NCI-H510A (cell line): ENCODE measurements around the gene C1QTNF8.

Source experiments
- DNase-seq: peaks from one replicate; lab custom pipeline; 2025; lab: John Stamatoyannopoulos, UW

C1QTNF8 gene

DNA sequence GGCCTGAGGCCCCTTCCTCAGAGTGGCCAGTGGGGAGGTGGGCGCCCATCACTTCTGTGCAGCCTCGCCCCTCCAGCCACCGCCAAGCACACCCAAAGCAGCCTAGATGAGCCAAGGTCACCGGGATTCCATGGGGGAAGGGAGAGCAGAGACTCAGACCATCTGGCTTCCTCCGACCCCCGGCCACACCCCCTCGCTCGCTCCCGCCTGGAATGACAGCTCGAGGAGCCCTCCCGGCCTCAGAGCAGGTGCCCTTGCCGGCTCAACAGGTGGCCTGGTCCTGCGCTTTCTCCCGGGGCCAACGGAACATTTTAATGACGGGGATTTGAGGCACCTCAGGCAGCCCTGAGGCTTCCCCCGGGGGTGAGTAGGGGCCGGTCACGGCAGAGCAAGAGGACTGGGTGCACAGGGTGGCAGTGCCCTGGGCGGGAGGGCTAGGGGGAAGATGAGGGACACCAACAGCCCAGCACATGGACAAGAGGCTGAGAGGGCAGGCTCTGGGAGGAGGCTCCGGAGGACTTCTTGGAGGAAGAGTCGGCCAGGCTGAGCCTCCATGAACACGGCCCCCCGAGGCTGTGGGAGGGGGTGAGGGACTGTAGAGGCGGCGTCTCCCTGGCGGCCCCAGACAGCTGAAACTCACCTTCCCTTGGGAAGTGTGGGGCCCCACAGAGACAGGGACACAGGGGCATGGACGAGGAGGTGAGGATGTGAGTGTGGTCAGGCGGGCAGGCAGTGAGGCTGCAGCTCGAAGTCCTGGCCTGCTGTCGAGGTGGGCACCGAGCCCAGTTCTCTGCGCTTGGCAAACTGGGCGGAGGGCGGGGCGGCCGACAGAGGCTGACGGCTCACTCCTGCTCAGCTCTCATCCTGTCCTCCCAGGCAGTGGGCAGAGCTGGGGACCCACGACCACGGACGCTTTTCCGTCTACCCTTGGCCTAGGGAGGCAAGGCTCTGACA is 12.5 kb upstream of the C1QTNF8 start:
- DNase-seq, result no peak

GRCh38 chr16:1107731-1108130 is 11.7 kb upstream of the C1QTNF8 start:
- no peak for DNase-seq

- DNase-seq, result no peak
Measured at GRCh38 chr16:1107141-1107540, 11.1 kb upstream of the C1QTNF8 start.

- no peak for DNase-seq
Measured at GRCh38 chr16:1106659-1107058, 10.6 kb upstream of the C1QTNF8 start.

DNA sequence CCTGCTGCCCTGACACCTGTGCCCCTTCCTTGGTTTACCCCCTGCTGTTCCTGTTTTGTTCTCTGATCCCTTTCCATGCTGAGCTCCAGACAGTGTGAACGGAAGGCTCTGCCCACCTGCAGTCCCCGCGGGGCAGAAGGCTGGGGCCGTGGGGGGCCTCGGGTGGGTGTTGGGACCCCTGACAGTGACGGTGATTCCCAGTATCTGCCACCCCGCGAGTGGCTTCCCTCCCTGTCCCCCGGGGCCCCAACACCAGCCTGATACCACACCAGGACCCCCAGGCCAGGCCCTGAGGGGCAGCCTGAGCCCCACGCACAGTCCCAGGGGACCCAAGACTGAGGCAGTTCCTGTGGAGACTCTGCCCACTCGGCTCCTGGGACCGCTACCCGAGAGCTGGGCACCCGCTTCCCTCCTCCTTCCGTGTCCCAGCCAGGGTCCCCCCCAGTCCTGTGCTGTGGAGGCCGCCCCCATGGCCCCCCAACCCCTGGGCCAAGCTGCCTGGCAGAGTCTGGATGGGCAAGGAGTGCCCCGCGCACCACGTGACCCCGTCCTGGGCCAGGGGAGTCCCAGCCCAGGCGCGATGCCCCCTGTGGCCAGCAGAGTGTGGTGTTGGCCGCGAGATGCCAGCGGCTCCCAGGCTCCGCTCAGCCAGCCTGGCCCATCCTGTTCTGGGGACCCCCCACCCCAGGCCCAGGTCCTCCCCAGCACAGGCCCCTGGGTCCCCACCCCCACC is 10.0 kb upstream of the C1QTNF8 start:
- DNase-seq, result peak; percentile 15

GRCh38 chr16:1103636-1103980 is 7.6 kb upstream of the C1QTNF8 start:
- no peak for DNase-seq

GRCh38 chr16:1102921-1103635 is 7.0 kb upstream of the C1QTNF8 start:
- no peak for DNase-seq

GRCh38 chr16:1102333-1102700 is 6.3 kb upstream of the C1QTNF8 start:
- DNase-seq, result no peak

- DNase-seq, result no peak
Measured at GRCh38 chr16:1101573-1102332, 5.7 kb upstream of the C1QTNF8 start.

- DNase-seq, result no peak
Measured at GRCh38 chr16:1101133-1101532, 5.1 kb upstream of the C1QTNF8 start.

DNA sequence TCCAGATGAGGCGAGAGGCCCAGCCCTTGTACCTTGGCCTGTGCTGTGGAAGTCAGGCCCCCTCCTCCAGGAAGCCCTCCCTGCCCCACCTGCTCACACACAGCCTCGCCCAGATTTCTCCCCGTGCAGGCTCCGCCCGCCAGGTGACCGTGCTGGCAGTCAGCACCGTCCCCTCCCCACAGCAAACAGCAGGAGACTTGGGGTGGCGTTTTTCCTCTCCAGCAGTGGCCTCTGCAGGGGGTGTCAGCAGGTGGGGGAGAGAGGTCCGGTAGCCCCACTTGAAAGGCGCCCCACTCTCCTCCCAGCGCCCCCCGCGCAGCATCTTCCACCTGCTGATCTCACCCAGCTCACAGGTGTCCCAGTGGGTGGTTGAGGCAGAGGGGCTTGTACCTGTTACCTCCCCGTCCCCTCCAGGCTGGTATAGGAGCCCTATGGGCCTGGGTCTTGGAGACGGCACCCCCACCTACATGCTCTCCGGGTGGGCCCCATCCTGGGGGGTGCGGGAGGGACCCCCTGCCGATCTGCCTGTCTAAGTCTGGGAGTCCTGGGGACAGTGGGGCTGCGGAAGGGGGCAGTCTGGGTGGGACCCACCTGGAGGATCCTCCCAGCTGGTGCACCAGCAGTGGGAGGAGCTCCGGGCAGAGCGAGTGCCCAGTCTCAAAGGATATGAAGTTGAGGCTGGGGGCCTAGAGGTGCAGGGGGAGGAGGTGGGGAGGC is 4.2 kb upstream of the C1QTNF8 start:
- no peak for DNase-seq

DNA sequence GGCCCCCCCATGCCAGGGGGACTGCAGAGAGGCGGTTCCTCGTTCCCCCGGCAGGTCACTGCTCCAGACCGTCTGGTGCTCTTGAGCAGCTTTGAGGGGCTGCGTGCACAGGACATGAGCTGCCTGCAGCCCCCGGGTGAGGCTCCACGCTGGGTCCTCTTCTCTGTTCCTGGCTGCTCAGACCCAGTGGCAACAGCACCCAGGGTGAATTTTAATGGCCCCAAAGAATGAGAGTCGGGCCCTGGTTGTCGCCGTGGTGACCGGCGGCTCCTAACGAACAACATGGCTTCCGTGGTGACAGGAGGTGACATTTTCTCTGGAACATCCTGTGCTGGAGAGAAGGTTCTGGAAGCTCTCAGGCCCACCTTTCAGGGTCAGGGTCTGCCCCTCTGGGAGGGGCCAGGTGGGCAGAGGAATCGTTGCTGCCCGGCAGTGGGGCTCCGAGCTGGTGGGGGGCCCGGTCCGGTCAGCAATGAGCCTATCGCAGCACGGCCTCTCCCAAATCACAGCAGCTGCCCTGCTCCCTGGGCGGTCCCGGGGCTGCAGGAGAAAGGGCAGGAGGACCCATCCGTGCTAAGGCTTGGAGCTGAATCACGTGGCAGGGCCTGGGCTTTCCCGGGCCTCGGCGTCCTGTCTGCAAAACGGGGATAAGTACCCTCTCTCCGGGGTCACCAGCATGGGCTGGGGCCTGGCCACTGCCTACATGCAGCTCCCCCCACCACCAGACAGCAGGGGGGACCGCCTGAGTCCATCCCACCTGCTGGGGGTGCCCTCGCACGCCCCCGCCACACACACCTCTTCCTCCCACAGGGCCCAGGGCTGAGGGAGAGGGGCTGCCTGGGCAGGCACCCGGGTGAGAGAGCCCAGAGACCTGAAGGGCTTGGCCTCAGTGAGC is 3.4 kb upstream of the C1QTNF8 start:
- DNase-seq, result no peak

DNA sequence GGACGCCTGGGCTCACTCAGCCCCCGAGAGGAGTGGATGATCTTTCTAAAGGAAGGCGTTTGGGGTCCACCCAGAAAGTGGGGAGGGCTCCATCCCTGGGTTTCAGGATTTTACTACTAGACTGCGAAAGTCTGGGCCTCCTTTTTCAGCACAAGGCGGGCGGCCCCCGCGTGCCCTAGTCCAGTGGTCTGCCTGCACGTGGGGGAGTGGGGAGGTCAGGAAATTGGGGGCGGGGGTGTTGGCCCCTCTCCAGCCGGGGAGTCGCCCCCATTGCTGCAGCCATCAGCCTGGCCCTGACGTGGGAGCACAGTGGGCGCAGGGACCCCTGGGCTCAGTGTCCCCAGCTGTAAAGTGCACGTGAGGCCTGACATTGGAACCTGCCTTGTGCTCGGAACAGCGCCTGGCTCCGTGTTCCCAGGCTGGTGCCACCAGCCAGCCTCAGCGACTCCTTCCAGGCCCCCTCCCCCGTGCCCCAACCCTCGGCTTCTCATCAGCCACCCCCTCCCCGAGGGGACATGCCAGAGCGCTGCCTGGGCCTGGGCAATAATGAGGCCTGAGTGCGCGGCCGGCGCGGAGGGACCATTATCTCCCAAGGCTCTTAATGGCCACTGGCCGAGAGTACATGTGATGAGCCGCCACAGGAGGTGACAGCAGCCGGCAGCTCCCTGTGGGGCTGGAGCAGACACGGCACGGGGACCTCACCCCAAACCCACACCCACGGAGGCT is 2.4 kb upstream of the C1QTNF8 start:
- DNase-seq, result no peak

- no peak for DNase-seq
Measured at GRCh38 chr16:1097800-1098199, 1.8 kb upstream of the C1QTNF8 start.

DNA sequence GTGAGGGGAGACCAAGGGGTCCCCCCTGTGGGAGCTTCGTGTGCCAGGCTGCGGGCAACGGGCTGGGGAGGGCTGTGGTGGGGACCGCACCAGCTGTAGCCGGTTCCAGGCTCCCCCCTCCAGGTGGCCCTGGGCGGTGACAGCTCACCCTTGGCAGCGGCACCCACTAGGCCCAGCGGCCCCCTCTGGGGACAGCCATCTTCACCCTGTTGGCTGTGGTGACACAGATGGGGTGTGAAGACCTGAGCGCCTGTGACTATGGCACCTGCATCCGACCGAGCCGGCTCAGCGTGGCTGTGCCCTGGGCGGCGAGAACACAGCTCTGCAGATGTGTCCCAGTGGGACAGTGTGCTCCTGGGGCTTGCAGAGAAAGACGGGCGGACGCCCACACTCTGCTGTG is 1.1 kb upstream of the C1QTNF8 start:
- DNase-seq, result no peak

DNA sequence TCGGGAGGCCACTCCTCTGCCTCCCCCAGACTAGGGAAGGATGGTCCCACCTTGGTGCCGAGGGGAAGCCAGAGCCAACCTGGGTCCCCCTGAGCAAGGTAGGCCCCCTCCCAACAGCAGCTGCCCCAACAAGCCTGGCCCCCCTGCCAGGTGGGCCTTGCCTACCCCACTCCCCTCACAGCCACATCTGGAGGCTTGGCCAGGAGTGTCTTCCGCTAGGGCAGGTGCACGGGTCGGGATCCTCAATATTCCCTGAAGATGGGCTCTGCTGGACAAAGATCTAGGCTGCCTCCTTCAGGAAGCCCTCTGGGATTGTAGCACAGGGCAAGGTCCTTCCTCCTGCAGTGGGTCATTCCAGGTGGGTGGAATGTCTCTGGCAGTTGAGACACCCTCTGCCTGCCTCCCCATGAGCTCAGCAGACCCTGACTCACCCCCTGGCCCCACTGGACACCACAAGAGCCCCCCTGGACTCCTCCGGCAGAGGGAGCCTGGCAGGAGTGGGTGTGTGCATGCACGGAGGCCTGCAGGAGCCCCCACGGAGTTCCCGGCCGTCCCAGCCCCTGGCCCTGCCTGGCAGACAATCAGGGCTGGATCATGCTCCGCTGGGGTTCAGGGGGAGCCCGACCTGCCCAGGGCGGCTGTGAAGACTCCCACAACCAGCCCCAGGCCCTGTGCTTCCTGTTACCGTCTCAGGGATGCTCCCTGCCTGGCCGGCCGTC is 435 bp downstream of the C1QTNF8 start:
- DNase-seq, result no peak

GRCh38 chr16:1094601-1095449 is 1.2 kb downstream of the C1QTNF8 start:
- DNase-seq, result no peak

GRCh38 chr16:1094124-1094479 is 1.9 kb downstream of the C1QTNF8 start:
- DNase-seq, result no peak
